Endothelial cell of hepatic sinusoid (primary cell): ENCODE data around the gene NUP133.

Experiments
- in situ Hi-C: cut with HindIII; loops from 2 replicates; pipeline ENCODE4 v1.10.0; 2017; ENCODE audit warnings: low sequenced_read_pairs

Gene NUP133

DNA sequence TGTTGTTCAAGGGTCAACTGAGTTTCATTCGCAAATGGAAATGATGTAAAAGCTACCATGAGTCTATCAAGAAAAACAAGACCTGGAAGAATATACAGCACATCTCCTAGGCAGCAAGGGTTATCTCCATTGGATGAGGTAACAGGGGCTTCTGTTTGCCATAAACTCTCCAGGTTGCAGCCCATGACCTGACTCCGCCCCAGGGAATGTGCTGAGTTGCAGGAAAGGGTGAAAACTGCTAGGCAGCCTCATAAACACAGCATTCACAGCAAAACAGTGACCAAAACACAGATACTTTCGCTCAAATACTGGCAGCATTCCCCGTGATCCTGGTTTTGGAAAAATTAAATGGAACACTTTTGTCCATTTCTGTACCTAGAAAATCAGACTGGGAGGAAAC lies 54.1 kb downstream of the NUP133 start:
- in situ Hi-C loops, result no loop called here

DNA sequence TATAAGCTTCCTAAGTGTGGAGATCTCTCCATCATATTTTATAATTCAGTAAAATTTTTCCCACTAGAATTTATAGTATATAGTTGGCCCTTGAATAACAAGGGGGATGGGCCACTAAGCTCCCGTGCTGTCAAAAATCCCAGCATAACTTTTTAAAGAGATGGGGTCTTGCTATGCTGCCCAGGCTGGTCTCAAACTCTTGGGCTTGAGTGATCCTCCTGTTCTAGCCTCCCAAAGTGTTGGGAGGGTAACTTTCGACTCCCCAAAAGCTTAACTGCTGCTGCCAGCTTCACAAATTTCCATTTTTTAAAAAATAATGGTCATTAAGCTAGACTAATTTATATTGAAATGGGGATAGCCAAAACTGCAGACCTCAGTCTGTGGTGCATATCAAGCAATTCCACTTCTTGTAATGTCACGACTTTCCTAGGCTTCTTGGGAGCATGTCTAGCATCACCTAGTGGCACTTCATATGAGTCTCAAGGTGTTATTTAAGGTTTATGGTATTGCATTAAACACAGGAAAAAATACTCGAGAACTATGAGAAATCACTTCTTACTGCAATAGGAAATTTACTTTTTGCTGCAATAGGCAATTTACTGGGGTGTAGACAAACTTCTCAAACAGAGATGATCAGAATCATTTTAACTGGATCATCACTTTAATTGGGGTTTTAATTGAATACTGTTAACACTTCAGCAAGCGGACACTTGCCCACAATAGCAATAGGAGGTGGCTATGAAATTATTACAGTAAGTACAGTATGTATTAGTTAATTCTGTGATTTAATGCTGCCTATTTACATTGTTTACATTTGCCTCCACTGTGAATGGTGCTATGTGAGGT lies 55.0 kb downstream of the NUP133 start:
- in situ Hi-C loops, result no loop called here

DNA sequence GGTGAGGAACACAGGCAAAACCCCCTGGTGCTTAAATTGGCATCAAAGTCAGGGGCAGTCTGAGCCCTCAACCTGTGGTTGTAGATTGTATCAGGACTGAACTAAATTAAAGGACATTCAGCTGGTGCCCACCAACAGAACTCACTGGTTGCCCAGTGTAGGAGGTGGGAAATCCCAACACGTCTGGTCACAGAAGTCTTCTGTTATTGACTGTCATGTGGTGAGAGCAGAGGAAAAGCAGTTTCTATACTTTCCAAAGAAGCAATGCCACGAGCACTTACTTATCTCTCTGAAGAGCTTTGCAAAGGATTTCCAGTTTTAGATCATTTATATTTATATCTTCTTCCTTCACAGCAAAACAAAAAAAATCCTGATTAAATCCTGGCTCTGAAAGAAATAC lies 59.3 kb downstream of the NUP133 start:
- in situ Hi-C loops, result loop anchor here (5.0 kb wide), 2 partner anchors 42 to 48 kb away; no protein-coding TSS in a partner anchor

DNA sequence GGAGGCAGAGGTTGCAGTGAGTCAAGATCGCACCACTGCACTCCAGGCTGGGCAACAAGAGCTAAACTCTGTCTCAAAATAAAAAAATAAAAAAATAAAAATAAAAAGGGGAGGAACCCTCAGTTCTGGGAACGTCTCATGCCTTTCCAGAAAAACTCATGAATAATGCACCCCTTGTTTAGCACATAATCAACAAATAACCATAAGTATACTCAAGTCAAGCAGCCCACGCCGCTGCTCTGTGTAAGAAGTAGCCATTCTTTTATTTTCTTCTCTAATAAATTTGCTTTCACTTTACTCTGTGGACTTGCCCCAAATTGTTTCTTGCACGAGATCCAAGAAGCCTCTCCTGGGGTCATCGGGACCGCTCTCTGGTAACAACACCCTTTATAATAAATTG lies 59.8 kb downstream of the NUP133 start:
- in situ Hi-C loops, result loop anchor here (5.0 kb wide), 2 partner anchors 41 to 49 kb away; no protein-coding TSS in a partner anchor

DNA sequence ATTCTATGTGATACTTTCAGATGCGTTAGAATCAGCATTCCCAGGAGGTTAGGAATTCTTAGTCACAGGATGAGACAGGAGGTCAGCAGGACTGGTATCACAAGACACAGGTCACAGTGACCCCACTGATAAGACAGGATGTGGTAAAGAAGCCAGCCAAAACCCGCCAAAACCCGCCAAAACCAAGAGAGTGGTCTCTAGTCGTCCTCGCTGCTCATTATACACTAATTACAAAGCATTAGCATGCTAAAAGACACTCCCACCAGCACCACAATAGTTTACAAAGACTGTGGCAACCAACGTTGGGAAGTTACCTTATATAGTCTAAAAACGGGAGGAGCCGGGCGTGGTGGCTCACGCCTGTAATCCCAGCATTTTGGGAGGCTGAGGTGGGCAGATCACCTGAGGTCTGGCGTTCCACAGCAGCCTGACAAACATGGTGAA lies 60.3 kb downstream of the NUP133 start:
- in situ Hi-C loops, result loop anchor here (5.0 kb wide), 2 partner anchors 41 to 49 kb away; no protein-coding TSS in a partner anchor

DNA sequence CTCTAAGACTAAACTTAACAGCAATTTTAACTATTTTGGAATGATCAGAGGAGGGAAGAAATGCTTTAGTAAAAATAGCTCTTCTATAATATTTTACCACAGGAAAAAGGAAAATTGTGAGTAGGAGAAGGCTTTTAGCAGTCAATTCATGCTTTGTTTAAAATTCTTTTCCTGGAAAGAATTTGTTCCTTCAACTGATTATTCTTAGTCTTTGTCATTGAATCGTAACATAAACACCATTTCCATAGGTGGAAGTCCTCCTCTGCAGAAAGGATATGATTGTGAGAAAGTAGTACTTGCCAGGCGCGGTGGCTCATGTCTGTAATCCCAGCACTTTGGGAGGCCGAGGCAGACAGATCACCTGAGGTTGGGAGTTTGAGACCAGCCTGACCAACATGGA lies 62.3 kb downstream of the NUP133 start:
- in situ Hi-C loops, result loop anchor here (5.0 kb wide), 2 partner anchors 39 to 51 kb away; no protein-coding TSS in a partner anchor

DNA sequence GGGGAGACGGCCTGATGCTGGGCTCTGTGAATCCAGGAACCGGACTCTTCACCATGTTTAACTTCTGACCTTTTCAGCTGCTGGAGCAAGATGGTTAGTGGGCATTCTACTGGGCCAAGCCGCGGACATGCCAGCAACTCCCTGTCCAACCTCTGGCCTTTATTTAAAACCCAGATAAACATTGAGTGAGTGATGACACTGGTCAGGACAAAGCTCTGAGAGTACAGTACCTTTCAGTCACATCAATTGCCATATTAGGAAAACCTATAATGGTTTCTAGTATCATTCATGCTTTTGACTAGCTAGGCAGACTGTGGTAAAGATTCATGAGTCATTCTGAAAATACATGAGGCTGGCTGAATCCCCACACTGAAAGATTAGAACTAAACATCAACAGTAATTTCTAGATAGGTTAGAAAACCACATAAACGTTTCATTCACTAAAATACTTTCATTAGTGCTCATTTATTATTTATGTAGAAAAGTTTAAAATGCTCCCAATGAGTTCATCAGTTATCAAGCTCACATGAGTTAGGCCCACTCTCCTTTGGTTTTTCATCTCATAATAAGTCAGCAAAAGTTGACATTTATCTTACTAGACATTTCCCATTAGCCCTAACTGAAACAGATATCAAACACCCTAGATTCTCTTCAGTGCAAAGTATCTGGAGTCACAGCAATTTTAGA lies 67.1 kb downstream of the NUP133 start:
- in situ Hi-C loops, result no loop called here

DNA sequence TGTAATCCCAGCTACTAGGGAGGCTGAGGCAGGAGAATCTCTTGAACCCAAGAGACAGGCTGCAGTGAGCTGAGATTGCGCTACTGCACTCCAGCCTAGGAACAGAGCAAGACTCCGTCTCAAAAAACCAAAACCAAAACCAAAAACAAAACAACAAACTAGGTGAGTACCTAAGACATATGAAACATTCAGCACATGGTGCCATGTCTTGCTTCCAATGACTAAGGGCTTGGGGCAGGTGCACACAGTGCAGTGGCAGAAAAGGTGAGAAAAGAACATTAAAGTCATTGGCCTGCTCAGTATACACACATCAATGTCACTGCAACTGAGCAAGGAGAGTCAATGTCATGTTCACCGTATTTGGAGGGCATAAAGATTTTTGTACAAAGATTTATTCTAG lies 70.1 kb downstream of the NUP133 start:
- in situ Hi-C loops, result no loop called here

DNA sequence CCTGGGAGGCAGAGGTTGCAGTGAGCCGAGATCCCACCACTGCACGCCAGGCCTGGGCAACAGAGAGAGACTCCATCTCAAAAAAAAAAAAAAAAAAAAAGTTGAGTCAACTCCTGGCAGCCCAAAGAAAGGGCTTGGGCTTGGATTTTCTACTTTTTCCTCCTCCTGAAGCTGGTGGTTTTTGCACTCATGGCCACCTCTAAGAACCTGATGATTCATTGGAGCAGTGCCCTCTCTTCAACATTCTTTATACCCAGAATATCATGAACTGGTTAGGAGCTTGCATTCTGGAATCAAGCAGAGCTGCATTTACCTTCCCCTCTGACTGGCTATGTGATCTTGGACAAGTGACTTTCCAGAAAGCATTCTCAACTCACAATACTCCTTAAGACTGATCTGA lies 70.7 kb downstream of the NUP133 start:
- in situ Hi-C loops, result no loop called here

DNA sequence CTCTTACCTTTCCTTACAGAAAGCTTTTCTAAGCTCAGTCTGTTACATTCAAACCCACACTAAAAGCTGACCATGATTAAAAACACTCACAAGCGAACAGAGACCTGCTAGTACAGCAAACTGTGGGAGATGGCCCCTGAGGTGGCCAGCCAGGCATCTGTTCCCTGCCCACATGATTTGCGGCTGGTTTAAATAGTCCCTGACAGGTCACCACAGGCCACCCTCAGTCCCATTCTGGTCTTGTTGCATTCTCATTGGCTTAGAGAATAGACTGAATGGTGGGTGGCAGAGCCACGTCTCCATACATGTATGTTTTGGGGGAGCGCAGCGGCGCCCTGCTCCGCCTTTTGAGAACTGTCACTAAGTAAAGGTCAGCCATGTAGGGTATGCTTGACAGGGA lies 71.9 kb downstream of the NUP133 start:
- in situ Hi-C loops, result no loop called here

DNA sequence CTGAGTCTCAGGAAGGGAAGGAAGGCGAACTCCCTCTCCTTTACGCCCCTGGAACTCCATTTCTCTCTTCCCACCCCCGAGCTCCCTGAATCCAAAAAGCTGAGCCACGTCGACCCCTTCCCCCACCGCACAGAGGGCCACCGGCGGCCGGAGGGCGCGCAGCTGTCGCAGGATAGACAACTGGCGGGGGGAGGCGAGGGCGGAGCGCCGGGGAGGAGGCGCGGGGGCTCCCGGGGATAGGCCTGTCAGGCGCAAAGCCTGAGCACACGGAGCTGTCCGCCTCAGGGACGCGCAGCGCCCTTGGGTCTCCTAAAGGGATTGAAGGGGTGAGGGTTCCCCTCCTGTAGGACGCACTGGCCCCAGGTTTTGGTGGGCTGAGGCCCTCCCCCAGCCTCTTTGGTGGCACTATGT lies 73.5 kb downstream of the NUP133 start:
- in situ Hi-C loops, result no loop called here

DNA sequence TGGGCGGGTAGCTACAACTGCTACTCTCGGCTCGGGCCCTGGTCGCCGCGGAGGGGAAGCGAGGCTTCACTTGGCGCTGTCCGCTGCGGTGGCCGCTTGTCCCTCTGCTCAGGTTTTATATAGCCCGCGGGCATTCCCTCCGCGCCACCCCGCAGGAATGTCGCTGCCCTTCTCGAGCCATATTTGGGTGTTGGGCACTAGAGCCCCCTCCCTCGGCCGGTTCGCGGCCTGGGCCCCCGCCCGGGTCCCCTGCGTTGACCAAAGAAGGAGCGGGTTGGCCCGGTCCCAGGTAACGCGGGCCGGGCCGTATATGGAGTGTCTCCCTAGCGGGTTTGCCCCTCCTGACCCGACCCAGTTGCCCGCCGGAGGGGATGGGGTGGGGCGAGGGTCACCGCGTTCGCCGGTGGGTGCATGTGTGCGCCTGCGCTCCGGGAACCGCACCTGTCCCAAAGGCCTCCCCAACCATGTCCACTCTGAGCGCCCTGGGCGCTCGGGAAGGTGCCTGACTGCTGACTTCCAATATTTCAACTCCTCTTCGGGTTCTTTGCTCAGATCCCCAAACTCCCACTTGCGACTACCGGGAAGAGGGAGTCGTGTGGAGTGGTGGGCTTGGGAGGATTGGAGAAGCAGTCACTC lies 74.0 kb downstream of the NUP133 start, which contains the start of gene ACTA1:
Gene ACTA1 (minus strand): TSS at position 90 of the 636 bp plus-strand sequence. CDS start 979 bp downstream, outside the sequence.
- in situ Hi-C loops, result no loop called here

DNA sequence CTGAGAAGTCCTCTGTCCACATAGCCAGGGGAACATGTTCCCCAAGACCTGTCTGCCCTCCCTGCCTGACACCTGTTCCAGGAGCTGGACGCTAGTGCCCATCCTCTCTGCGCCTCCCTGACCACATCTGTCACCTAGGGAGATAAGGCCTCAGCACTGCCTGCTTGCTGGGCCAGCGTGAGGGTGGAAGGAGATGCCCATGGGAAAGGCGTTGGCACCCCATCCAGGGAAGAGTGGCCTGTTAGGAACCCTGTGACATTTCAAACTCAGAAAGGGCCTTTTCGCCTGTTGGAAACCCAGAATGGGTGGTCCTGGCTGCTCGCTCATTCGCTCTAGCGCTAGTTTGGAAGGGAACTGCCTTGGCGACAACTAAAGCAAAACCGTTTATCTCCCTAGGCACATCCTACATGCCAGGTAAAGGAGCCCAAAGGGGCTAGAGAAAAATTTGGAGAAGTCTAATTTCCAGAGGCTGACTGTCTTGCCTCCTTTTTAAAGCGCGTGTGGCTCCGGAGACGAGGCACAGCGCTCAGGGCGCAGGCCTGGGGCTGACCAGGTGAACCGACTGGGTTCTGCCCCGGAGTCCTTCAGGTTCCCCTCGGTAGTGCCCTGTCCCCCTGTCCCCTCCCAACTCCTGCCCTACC lies 74.7 kb downstream of the NUP133 start:
- in situ Hi-C loops, result no loop called here

DNA sequence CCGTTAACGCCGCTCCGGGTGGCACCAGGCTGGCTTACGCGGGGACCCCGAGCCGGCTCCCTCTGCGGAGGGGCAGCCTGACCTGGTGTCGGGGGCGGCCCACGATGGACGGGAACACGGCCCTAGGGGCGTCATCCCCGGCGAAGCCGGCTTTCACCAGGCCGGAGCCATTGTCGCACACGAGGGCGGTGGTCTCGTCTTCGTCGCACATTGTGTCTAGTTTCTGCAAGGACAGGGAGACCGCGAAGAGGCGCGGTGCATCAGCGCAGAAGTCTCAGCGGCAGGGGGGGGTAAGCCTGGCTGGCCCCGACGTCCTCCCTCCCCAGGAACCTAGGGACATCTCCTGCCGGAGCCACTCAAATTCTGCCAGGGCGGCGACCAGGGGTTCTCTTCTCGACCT lies 75.2 kb downstream of the NUP133 start:
- in situ Hi-C loops, result no loop called here

DNA sequence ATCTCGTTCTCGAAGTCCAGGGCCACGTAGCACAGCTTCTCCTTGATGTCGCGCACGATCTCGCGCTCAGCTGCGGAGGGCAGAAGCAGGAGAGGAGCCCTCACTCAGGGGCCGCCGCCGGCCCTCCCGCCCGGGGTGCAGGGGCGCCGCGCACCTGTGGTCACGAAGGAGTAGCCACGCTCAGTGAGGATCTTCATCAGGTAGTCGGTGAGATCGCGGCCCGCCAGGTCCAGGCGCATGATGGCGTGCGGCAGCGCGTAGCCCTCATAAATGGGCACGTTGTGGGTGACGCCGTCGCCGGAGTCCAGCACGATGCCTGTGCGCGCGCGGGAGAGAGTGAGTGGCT lies 76.1 kb downstream of the NUP133 start:
- in situ Hi-C loops, result no loop called here

DNA sequence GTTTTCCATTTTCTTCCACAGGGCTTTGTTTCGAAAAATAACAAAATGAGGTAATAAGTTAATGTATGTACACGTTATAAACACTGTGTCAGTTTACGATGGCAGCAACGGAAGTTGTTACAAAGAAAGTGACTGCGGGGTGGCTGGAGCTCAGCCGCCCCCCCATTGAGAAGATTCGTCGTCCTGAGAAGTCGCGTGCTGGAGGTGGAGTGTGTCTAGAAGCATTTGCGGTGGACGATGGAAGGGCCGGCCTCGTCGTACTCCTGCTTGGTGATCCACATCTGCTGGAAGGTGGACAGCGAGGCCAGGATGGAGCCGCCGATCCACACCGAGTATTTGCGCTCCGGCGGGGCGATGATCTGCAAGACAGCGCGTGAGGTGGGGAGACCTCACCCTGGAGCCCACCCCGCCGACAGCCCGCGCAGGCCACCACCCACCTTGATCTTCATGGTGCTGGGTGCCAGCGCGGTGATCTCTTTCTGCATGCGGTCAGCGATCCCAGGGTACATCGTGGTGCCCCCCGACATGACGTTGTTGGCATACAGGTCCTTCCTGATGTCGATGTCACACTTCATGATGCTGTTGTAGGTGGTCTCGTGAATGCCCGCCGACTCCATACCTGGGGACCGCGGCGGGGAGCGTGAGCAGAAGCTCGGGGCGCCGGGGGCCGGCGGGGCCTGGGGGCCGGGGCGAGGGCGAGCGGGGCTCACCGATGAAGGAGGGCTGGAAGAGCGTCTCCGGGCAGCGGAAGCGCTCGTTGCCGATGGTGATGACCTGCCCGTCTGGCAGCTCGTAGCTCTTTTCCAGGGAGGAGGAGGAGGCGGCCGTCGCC lies 76.6 kb downstream of the NUP133 start:
- in situ Hi-C loops, result no loop called here

DNA sequence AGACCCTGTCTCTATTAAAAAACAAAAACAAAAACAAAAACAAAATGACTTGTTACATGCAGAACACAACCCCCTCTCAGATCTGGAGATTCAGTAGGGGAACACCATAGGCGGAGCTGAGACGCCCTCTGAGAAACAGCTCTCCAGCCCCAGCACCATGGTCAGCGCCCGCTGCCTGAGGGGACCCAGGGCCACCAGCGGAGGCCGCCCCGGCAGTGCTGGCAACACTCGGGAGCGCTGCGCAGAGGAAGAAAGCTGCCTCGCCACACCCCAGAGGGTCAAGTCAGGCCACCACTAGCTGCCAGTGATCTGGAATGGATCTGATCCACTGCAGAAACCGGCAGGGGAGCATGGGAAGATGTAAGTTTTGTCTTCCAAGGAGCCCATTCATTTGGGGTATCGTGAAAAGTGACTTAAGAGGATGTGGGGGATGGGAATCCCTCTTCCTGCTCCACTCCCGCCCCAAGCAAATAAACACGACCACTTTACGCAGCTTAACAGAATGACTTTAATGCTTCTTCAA lies 77.3 kb downstream of the NUP133 start:
- in situ Hi-C loops, result no loop called here

DNA sequence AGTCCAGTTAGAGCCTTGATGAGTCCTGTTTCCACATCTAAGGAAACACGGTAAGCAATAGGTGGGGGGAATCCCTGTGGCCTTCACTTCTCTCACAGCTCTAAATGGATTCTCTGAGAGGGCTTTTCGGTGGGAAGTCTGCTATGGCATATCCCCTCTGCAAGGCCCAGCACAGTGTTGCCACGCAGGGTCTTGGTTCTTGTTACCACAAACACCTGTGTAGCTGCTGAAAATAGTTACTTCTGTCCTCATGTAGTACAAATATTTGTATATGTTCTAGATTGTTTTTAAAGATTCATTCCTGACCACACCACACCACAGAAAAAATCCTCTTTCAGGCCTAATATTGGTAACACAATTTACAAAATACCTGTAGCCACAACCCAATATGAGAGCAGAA lies 79.9 kb downstream of the NUP133 start:
- in situ Hi-C loops, result no loop called here

DNA sequence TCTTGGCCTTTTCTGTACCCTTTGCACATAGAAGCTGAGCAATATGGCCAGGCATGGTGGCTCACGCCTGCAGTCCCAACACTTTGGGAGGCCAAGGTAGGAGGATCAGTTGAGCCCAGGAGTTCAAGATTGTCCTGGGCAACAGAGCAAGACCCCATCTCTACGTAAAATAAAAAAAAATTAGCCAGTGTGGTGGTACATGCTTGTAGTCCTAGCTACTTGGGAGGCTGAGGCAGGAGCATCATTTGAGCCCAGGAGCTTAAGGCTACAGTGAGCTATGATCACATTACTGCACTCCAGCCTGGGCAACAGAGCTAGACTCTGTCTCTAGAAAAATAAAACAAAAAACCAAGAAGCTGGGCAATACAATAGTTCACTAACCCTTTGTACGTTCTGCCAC lies 80.6 kb downstream of the NUP133 start:
- in situ Hi-C loops, result no loop called here
